Neural cell (in vitro differentiated cells): ENCODE measurements around the gene SPACA6. TPM values are rescaled to one million over a fixed set of nuclear protein-coding genes. Genes with fewer than 3 reads are reported as not detected.

ENCODE experiments used
- H2AFZ ChIP-seq: fragments of 200-600, 300-800 bp; sonication (generic), shearing (Covaris generic); 2 replicates; pipeline ENCODE4 v1.6.0; 2014; ENCODE audit warnings: low read depth, mild to moderate bottlenecking, antibody characterized with exemption, low read length, moderate library complexity
- H3F3A ChIP-seq: fragments of 200-600 bp; shearing (Covaris generic); 2 replicates; pipeline ENCODE4 v1.6.1; 2016; ENCODE audit warnings: mild to moderate bottlenecking, moderate library complexity, mixed read lengths, antibody characterized with exemption, low read length; ENCODE audit not compliant: insufficient read depth, poor library complexity, severe bottlenecking
- H3K27ac ChIP-seq: fragments of 200-600, 300-800 bp; sonication (generic), shearing (Covaris generic); 2 replicates; pipeline ENCODE4 v1.5.1; 2014; ENCODE audit warnings: mild to moderate bottlenecking, low read length, moderate library complexity
- H3K27me3 ChIP-seq: fragments of 300-800, 200-600 bp; sonication (generic), shearing (Covaris generic); 2 replicates; pipeline ENCODE4 v1.6.0; 2014; ENCODE audit warnings: mild to moderate bottlenecking, low read depth, low read length, moderate library complexity; ENCODE audit not compliant: insufficient read depth
- H3K36me3 ChIP-seq: fragments of 300-800, 200-600 bp; sonication (generic), shearing (Covaris generic); 2 replicates; pipeline ENCODE4 v1.5.1; 2014; ENCODE audit warnings: mild to moderate bottlenecking, antibody characterized with exemption, low read length, moderate library complexity; ENCODE audit not compliant: insufficient read depth
- H3K4me2 ChIP-seq: fragments of 300-800, 200-600 bp; sonication (generic), shearing (Covaris generic); 2 replicates; pipeline ENCODE4 v1.6.0; 2014; ENCODE audit warnings: mild to moderate bottlenecking, low read length
- H3K4me3 ChIP-seq: fragments of 300-800, 200-600 bp; sonication (generic), shearing (Covaris generic); 2 replicates; pipeline ENCODE4 v1.5.1; 2014; ENCODE audit warnings: mild to moderate bottlenecking, low read length, moderate library complexity
- H3K79me2 ChIP-seq: fragments of 200-600 bp; shearing (Covaris generic); replicated peaks from 2 replicates; pipeline ENCODE4 v1.6.0; 2014; ENCODE audit warnings: mild to moderate bottlenecking, low read length, moderate library complexity; ENCODE audit not compliant: insufficient read depth
- H3K9ac ChIP-seq: fragments of 300-800, 200-600 bp; sonication (generic), shearing (Covaris generic); 2 replicates; pipeline ENCODE4 v1.6.1; 2016; ENCODE audit warnings: mild to moderate bottlenecking, low read length, mixed read lengths
- H3K9me2 ChIP-seq: fragments of 200-600 bp; shearing (Covaris generic); 2 replicates; pipeline ENCODE4 v1.6.1; 2016; ENCODE audit warnings: mild to moderate bottlenecking, low read length, mixed read lengths; ENCODE audit not compliant: insufficient read depth
- H3K9me3 ChIP-seq: fragments of 200-600, 300-800 bp; sonication (generic), shearing (Covaris generic); 2 replicates; pipeline ENCODE4 v1.6.1; 2016; ENCODE audit warnings: mild to moderate bottlenecking, mixed run types, low read length, moderate library complexity, mixed read lengths
- H4K20me1 ChIP-seq: fragments of 200-600 bp; shearing (Covaris generic); 2 replicates; pipeline ENCODE4 v1.6.1; 2016; ENCODE audit warnings: mild to moderate bottlenecking, mixed run types; ENCODE audit not compliant: insufficient read depth
- EP300 ChIP-seq: fragments of 450-650 bp; conservative IDR thresholded peaks from 2 replicates; pipeline ENCODE4 v1.6.1; 2014; ENCODE audit warnings: antibody characterized with exemption, mild to moderate bottlenecking, moderate library complexity; ENCODE audit not compliant: poor library complexity, severe bottlenecking
- EZH2 ChIP-seq: fragments of 200-600, 300-800 bp; shearing (Covaris generic), sonication (generic); IDR thresholded peaks from 2 replicates; pipeline ENCODE4 v1.6.1; 2014; ENCODE audit warnings: antibody characterized with exemption, low read length, borderline replicate concordance, mild to moderate bottlenecking; ENCODE audit not compliant: insufficient read depth, poor library complexity, severe bottlenecking
- MXI1 ChIP-seq: fragments of 450-650 bp; conservative IDR thresholded peaks from 2 replicates; pipeline ENCODE4 v1.6.1; 2014; ENCODE audit warnings: antibody characterized with exemption, mild to moderate bottlenecking; ENCODE audit not compliant: poor library complexity, severe bottlenecking
- POLR2AphosphoS5 ChIP-seq: IDR thresholded peaks from 2 replicates; pipeline ENCODE4 v1.6.1; 2012
- RAD21 ChIP-seq: fragments of 450-650 bp; conservative IDR thresholded peaks from 2 replicates; pipeline ENCODE4 v1.6.1; 2014; ENCODE audit warnings: antibody characterized with exemption, mild to moderate bottlenecking, moderate library complexity
- SMC3 ChIP-seq: fragments of 450-650 bp; conservative IDR thresholded peaks from 2 replicates; pipeline ENCODE4 v1.6.1; 2014; ENCODE audit warnings: antibody characterized with exemption, mild to moderate bottlenecking, moderate library complexity; ENCODE audit not compliant: poor library complexity
- TAF1 ChIP-seq: IDR thresholded peaks from 2 replicates; pipeline ENCODE4 v1.6.1; 2012; ENCODE audit warnings: low read depth
- polyA plus RNA-seq: library from polyadenylated mRNA; depleted of rRNA; stranded (reverse); fragments of >200 nt; gene quantifications from 2 replicates; pipeline ENCODE4 v1.2.3, GENCODE V29; 2014
- TF ChIP-seq, protein P1 (sequence below): fragments of 450-650 bp; IDR thresholded peaks from 2 replicates; pipeline ENCODE4 v1.5.1; 2014; ENCODE audit warnings: antibody characterized with exemption, mild to moderate bottlenecking, moderate library complexity; ENCODE audit not compliant: poor library complexity, severe bottlenecking
- TF ChIP-seq, protein P2 (sequence below): IDR thresholded peaks from 2 replicates; pipeline ENCODE4 v1.6.1; 2012; ENCODE audit warnings: borderline replicate concordance

Gene SPACA6
- polyA plus RNA-seq, 1 donor from 2014 or later = 5.2 TPM

- no peak overlapping the region for H3K27ac ChIP-seq
- peaks cover 17% of the 10 kb centered on the region for H3K27me3 ChIP-seq
- no peaks in the 10 kb centered on the region for H4K20me1 ChIP-seq
- no peak overlapping the region for H3K4me3 ChIP-seq
- no peaks in the 10 kb centered on the region for H3K9me2 ChIP-seq
- no peaks in the 10 kb centered on the region for H3K9me3 ChIP-seq
- no peak overlapping the region for H2AFZ ChIP-seq
- no peak overlapping the region for H3K9ac ChIP-seq
- no peaks in the 10 kb centered on the region for H3K79me2 ChIP-seq
- no peak overlapping the region for H3K4me2 ChIP-seq
- TF ChIP-seq MXI1 = no peak
- no peak for TF ChIP-seq EP300
- TF ChIP-seq EZH2 = no peak
- no peak for TF ChIP-seq RAD21
- TF ChIP-seq TAF1 = no peak
- TF ChIP-seq, protein P1, sequence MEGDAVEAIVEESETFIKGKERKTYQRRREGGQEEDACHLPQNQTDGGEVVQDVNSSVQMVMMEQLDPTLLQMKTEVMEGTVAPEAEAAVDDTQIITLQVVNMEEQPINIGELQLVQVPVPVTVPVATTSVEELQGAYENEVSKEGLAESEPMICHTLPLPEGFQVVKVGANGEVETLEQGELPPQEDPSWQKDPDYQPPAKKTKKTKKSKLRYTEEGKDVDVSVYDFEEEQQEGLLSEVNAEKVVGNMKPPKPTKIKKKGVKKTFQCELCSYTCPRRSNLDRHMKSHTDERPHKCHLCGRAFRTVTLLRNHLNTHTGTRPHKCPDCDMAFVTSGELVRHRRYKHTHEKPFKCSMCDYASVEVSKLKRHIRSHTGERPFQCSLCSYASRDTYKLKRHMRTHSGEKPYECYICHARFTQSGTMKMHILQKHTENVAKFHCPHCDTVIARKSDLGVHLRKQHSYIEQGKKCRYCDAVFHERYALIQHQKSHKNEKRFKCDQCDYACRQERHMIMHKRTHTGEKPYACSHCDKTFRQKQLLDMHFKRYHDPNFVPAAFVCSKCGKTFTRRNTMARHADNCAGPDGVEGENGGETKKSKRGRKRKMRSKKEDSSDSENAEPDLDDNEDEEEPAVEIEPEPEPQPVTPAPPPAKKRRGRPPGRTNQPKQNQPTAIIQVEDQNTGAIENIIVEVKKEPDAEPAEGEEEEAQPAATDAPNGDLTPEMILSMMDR = no peak
- TF ChIP-seq SMC3 = no peak
- TF ChIP-seq, protein P2, sequence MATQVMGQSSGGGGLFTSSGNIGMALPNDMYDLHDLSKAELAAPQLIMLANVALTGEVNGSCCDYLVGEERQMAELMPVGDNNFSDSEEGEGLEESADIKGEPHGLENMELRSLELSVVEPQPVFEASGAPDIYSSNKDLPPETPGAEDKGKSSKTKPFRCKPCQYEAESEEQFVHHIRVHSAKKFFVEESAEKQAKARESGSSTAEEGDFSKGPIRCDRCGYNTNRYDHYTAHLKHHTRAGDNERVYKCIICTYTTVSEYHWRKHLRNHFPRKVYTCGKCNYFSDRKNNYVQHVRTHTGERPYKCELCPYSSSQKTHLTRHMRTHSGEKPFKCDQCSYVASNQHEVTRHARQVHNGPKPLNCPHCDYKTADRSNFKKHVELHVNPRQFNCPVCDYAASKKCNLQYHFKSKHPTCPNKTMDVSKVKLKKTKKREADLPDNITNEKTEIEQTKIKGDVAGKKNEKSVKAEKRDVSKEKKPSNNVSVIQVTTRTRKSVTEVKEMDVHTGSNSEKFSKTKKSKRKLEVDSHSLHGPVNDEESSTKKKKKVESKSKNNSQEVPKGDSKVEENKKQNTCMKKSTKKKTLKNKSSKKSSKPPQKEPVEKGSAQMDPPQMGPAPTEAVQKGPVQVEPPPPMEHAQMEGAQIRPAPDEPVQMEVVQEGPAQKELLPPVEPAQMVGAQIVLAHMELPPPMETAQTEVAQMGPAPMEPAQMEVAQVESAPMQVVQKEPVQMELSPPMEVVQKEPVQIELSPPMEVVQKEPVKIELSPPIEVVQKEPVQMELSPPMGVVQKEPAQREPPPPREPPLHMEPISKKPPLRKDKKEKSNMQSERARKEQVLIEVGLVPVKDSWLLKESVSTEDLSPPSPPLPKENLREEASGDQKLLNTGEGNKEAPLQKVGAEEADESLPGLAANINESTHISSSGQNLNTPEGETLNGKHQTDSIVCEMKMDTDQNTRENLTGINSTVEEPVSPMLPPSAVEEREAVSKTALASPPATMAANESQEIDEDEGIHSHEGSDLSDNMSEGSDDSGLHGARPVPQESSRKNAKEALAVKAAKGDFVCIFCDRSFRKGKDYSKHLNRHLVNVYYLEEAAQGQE = no peak
- no peak for TF ChIP-seq POLR2AphosphoS5
- no peaks in the 10 kb centered on the region for H3K36me3 ChIP-seq
- H3F3A ChIP-seq = no peaks in the 10 kb centered on the region
Observed at GRCh38 chr19:51724543-51724942, 31.4 kb downstream of the SPACA6 start.

DNA sequence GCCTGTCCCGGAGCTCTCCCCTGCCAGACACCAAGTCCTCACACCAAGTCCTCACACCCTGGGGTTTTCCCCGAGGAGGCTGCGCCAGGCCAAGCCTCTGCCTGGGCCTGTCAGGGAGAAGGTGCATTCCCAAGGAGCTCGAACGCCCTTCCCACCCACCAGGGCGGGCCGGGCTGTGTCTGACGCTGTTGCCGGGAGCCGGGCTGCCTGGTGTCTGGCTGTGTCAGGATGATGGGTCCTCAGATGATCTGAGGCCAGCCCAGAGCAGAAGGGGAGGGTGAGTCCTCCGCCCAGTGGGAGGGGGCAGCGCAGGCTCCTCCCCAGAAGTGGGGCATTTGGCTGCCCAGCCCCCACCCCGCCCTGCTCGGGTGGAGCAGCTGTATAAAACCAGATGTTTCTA lies 32.9 kb downstream of the SPACA6 start:
- Histone ChIP-seq H3K4me2 (no peak overlapping the region), H2AFZ (no peak overlapping the region), H3K9ac (no peak overlapping the region), H4K20me1 (no peaks in the 10 kb centered on the region), H3K27me3 (peaks cover 2% of the 10 kb centered on the region), H3K27ac (no peak overlapping the region), H3K79me2 (no peaks in the 10 kb centered on the region), H3K4me3 (no peak overlapping the region), H3K36me3 (no peaks in the 10 kb centered on the region), H3K9me3 (no peaks in the 10 kb centered on the region), H3K9me2 (no peaks in the 10 kb centered on the region), H3F3A (no peaks in the 10 kb centered on the region)
- no peak for TF ChIP-seq EZH2
- TF ChIP-seq EP300 = no peak
- TF ChIP-seq, protein P1 = no peak
- no peak for TF ChIP-seq SMC3
- no peak for TF ChIP-seq TAF1
- TF ChIP-seq MXI1 = no peak
- TF ChIP-seq POLR2AphosphoS5 = no peak
- TF ChIP-seq, protein P2 = no peak
